Measurements from ENCODE around the gene SPIN1.

The SPIN1 gene

DNA sequence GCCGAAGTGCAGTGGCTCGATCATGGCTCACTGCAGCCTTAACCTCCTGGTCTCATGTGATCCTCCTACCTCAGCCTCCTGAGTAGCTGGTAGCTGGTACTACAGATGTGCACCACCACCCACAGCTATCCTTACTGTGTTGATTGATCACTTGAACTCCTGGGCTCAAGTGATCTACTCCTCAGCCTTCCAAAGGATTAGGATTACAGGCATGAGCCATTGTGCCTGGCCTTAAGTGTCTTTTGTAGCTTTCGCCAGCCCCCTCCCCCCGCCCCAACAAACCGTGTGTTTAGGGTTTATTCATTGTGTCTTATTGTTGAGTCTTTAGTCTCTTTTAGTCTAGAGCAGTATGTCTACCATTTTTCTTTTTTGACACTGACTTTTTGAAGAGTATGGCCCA, 33.1 kb downstream of the SPIN1 start (continued):
- TF ChIP-seq, protein P1, sequence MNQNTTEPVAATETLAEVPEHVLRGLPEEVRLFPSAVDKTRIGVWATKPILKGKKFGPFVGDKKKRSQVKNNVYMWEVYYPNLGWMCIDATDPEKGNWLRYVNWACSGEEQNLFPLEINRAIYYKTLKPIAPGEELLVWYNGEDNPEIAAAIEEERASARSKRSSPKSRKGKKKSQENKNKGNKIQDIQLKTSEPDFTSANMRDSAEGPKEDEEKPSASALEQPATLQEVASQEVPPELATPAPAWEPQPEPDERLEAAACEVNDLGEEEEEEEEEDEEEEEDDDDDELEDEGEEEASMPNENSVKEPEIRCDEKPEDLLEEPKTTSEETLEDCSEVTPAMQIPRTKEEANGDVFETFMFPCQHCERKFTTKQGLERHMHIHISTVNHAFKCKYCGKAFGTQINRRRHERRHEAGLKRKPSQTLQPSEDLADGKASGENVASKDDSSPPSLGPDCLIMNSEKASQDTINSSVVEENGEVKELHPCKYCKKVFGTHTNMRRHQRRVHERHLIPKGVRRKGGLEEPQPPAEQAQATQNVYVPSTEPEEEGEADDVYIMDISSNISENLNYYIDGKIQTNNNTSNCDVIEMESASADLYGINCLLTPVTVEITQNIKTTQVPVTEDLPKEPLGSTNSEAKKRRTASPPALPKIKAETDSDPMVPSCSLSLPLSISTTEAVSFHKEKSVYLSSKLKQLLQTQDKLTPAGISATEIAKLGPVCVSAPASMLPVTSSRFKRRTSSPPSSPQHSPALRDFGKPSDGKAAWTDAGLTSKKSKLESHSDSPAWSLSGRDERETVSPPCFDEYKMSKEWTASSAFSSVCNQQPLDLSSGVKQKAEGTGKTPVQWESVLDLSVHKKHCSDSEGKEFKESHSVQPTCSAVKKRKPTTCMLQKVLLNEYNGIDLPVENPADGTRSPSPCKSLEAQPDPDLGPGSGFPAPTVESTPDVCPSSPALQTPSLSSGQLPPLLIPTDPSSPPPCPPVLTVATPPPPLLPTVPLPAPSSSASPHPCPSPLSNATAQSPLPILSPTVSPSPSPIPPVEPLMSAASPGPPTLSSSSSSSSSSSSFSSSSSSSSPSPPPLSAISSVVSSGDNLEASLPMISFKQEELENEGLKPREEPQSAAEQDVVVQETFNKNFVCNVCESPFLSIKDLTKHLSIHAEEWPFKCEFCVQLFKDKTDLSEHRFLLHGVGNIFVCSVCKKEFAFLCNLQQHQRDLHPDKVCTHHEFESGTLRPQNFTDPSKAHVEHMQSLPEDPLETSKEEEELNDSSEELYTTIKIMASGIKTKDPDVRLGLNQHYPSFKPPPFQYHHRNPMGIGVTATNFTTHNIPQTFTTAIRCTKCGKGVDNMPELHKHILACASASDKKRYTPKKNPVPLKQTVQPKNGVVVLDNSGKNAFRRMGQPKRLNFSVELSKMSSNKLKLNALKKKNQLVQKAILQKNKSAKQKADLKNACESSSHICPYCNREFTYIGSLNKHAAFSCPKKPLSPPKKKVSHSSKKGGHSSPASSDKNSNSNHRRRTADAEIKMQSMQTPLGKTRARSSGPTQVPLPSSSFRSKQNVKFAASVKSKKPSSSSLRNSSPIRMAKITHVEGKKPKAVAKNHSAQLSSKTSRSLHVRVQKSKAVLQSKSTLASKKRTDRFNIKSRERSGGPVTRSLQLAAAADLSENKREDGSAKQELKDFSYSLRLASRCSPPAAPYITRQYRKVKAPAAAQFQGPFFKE (tag by site-specific recombination; IDR thresholded peaks at IDR 0.05; ENCODE audit: borderline replicate concordance), result no peak

DNA sequence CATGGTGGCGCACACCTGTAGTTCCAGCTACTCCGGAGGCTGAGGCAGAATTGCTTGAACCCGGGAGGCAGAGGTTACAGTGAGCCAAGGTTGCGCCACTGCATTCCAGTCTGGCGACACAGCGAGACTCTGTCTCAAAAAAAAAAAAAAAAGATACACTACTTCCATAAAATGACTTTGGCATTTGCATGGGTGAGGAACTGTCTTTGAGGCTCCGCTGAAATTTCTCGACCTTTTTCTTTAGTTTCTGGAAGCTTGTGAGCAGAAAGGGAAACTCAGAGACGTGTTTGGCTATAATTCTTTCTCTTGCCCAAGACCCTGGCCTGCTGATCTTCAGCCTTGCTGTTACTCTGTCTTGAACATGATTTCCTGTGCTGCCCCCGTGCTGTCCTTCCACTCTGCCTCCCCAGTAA, 37.3 kb downstream of the SPIN1 start:
- Histone ChIP-seq H3K4me1 (ENCODE audit: control insufficient read depth, insufficient read depth, low read length) (no peaks in the 10 kb centered on the region), H3K27ac (ENCODE audit: extremely low read depth, low read depth, low read length) (no peak overlapping the region), H3K36me3 (ENCODE audit: control insufficient read depth in 2 of 2, insufficient read depth in 1 of 2, low read length in 2 of 2) (peaks cover 9 to 12% of the 10 kb centered on the region in 2 experiments), H3K9me3 (ENCODE audit: control insufficient read depth, insufficient read depth, low read depth, low read length) (no peaks in the 10 kb centered on the region), H3K4me3 (ENCODE audit: low read depth, low read length) (no peak overlapping the region)
- POLR2A ChIA-PET, result no interaction called here
- CTCF ChIA-PET, result interaction anchor here (0.7 kb wide), 1 partner anchor 21 kb away, joined by 7 read pairs; no protein-coding TSS in a partner anchor
- no peak for TF ChIP-seq ZFP3 (tag by site-specific recombination; IDR thresholded peaks at IDR 0.05; ENCODE audit: low read depth)
- no peak for TF ChIP-seq ZFP41 (tag by site-specific recombination; IDR thresholded peaks at IDR 0.05; ENCODE audit: borderline replicate concordance)
- no peak for TF ChIP-seq ZNF140 (tag by site-specific recombination; IDR thresholded peaks at IDR 0.05)
- TF ChIP-seq, protein P2, sequence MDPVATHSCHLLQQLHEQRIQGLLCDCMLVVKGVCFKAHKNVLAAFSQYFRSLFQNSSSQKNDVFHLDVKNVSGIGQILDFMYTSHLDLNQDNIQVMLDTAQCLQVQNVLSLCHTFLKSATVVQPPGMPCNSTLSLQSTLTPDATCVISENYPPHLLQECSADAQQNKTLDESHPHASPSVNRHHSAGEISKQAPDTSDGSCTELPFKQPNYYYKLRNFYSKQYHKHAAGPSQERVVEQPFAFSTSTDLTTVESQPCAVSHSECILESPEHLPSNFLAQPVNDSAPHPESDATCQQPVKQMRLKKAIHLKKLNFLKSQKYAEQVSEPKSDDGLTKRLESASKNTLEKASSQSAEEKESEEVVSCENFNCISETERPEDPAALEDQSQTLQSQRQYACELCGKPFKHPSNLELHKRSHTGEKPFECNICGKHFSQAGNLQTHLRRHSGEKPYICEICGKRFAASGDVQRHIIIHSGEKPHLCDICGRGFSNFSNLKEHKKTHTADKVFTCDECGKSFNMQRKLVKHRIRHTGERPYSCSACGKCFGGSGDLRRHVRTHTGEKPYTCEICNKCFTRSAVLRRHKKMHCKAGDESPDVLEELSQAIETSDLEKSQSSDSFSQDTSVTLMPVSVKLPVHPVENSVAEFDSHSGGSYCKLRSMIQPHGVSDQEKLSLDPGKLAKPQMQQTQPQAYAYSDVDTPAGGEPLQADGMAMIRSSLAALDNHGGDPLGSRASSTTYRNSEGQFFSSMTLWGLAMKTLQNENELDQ (tag by site-specific recombination; IDR thresholded peaks at IDR 0.05; ENCODE audit: low read depth), result no peak
- TF ChIP-seq ZNF624 (tag by site-specific recombination; IDR thresholded peaks at IDR 0.05), result no peak
- TF ChIP-seq ZNF654 (tag by site-specific recombination; IDR thresholded peaks at IDR 0.05; ENCODE audit: low read depth), result no peak
- TF ChIP-seq, protein P3, sequence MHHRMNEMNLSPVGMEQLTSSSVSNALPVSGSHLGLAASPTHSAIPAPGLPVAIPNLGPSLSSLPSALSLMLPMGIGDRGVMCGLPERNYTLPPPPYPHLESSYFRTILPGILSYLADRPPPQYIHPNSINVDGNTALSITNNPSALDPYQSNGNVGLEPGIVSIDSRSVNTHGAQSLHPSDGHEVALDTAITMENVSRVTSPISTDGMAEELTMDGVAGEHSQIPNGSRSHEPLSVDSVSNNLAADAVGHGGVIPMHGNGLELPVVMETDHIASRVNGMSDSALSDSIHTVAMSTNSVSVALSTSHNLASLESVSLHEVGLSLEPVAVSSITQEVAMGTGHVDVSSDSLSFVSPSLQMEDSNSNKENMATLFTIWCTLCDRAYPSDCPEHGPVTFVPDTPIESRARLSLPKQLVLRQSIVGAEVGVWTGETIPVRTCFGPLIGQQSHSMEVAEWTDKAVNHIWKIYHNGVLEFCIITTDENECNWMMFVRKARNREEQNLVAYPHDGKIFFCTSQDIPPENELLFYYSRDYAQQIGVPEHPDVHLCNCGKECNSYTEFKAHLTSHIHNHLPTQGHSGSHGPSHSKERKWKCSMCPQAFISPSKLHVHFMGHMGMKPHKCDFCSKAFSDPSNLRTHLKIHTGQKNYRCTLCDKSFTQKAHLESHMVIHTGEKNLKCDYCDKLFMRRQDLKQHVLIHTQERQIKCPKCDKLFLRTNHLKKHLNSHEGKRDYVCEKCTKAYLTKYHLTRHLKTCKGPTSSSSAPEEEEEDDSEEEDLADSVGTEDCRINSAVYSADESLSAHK (tag by site-specific recombination; IDR thresholded peaks at IDR 0.05), result no peak
- no peak for TF ChIP-seq ZFP37 (tag by site-specific recombination; IDR thresholded peaks at IDR 0.05)
- TF ChIP-seq ZNF560 (tag by site-specific recombination; IDR thresholded peaks at IDR 0.05; ENCODE audit: borderline replicate concordance), result no peak
- TF ChIP-seq ZNF521 (tag by site-specific recombination; IDR thresholded peaks at IDR 0.05), result no peak
- TF ChIP-seq ZNF677 (tag by site-specific recombination; IDR thresholded peaks at IDR 0.05), result no peak
- no peak for TF ChIP-seq FEZF1 (tag by site-specific recombination; IDR thresholded peaks at IDR 0.05)
- TF ChIP-seq, protein P4, sequence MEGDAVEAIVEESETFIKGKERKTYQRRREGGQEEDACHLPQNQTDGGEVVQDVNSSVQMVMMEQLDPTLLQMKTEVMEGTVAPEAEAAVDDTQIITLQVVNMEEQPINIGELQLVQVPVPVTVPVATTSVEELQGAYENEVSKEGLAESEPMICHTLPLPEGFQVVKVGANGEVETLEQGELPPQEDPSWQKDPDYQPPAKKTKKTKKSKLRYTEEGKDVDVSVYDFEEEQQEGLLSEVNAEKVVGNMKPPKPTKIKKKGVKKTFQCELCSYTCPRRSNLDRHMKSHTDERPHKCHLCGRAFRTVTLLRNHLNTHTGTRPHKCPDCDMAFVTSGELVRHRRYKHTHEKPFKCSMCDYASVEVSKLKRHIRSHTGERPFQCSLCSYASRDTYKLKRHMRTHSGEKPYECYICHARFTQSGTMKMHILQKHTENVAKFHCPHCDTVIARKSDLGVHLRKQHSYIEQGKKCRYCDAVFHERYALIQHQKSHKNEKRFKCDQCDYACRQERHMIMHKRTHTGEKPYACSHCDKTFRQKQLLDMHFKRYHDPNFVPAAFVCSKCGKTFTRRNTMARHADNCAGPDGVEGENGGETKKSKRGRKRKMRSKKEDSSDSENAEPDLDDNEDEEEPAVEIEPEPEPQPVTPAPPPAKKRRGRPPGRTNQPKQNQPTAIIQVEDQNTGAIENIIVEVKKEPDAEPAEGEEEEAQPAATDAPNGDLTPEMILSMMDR (tag by site-specific recombination; IDR thresholded peaks at IDR 0.05), result no peak
- TF ChIP-seq, protein P5, sequence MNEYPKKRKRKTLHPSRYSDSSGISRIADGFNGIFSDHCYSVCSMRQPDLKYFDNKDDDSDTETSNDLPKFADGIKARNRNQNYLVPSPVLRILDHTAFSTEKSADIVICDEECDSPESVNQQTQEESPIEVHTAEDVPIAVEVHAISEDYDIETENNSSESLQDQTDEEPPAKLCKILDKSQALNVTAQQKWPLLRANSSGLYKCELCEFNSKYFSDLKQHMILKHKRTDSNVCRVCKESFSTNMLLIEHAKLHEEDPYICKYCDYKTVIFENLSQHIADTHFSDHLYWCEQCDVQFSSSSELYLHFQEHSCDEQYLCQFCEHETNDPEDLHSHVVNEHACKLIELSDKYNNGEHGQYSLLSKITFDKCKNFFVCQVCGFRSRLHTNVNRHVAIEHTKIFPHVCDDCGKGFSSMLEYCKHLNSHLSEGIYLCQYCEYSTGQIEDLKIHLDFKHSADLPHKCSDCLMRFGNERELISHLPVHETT (tag by site-specific recombination; IDR thresholded peaks at IDR 0.05), result no peak
- no peak for TF ChIP-seq ZNF473 (tag by site-specific recombination; IDR thresholded peaks at IDR 0.05)
- TF ChIP-seq ZNF571 (tag by site-specific recombination; IDR thresholded peaks at IDR 0.05), result no peak
